Endodermal cell (in vitro differentiated cells): Measurements from ENCODE around the gene LRRC10B. TPM values are rescaled to one million over a fixed set of nuclear protein-coding genes. Genes with fewer than 3 reads are reported as not detected.
A peak's percentile ranks its signal among the peaks of the same experiment; 100 is the strongest.

Experiments
- DNase-seq: peaks from one replicate; pipeline ENCODE4 v3.0.0-alpha.2; 2017
- H3K27ac ChIP-seq: 2 replicates; pipeline ENCODE4 v1.5.1; 2013; ENCODE audit warnings: mild to moderate bottlenecking, low read depth, low read length, moderate library complexity
- H3K27me3 ChIP-seq: 2 replicates; pipeline ENCODE4 v1.6.1; 2013; ENCODE audit warnings: mild to moderate bottlenecking, low read length, moderate library complexity; ENCODE audit not compliant: insufficient read depth, control insufficient read depth, poor library complexity, severe bottlenecking
- H3K36me3 ChIP-seq: 2 replicates; pipeline ENCODE4 v1.7.0; 2013; ENCODE audit warnings: mild to moderate bottlenecking, low read length, moderate library complexity; ENCODE audit not compliant: control insufficient read depth, insufficient read depth
- H3K4me1 ChIP-seq: one replicate; pipeline ENCODE4 v1.7.0; 2013; ENCODE audit warnings: low read length; ENCODE audit not compliant: control insufficient read depth, insufficient read depth
- H3K4me3 ChIP-seq: 2 replicates; pipeline ENCODE4 v1.5.1; 2013; ENCODE audit warnings: mild to moderate bottlenecking, low read length, moderate library complexity
- H3K9ac ChIP-seq: 2 replicates; pipeline ENCODE4 v1.6.1; 2013; ENCODE audit warnings: mild to moderate bottlenecking, low read length, moderate library complexity; ENCODE audit not compliant: poor library complexity, severe bottlenecking; ENCODE audit errors: extremely low read depth
- H3K9me3 ChIP-seq: 2 replicates; pipeline ENCODE4 v1.6.1; 2013; ENCODE audit warnings: mild to moderate bottlenecking, low read length, moderate library complexity; ENCODE audit not compliant: control insufficient read depth
- H3K27ac Mint-ChIP-seq: 2 replicates; pipeline ENCODE4 v1.8.0; 2020; ENCODE audit warnings: mixed read lengths
- H3K27me3 Mint-ChIP-seq: 2 replicates; pipeline ENCODE4 v1.8.0; 2021; ENCODE audit warnings: mild to moderate bottlenecking, mixed read lengths; ENCODE audit not compliant: insufficient read depth
- H3K36me3 Mint-ChIP-seq: 2 replicates; pipeline ENCODE4 v1.8.0; 2020; ENCODE audit warnings: low read depth, mixed read lengths
- H3K4me1 Mint-ChIP-seq: 2 replicates; pipeline ENCODE4 v1.8.0; 2020; ENCODE audit warnings: mixed read lengths
- H3K4me3 Mint-ChIP-seq: 2 replicates; pipeline ENCODE4 v1.8.0; 2020; ENCODE audit warnings: mild to moderate bottlenecking, moderate library complexity, mixed read lengths
- H3K9me3 Mint-ChIP-seq: 2 replicates; pipeline ENCODE4 v1.8.0; 2020; ENCODE audit warnings: mild to moderate bottlenecking, mixed read lengths
- CTCF ChIP-seq: fragments of 200-600 bp; sonication (generic); conservative IDR thresholded peaks from 2 replicates; pipeline ENCODE4 v1.5.0; 2021; ENCODE audit warnings: antibody characterized with exemption, mild to moderate bottlenecking
- WGBS, 2 experiments: methylation state at CpG; one replicate each; pipeline versions ENCODE4 v1.1.5 to v1.1.7; 2013; ENCODE audit warnings: missing lambda C conversion rate in 2 of 2, mixed read lengths in 1 of 2; ENCODE audit not compliant: insufficient coverage in 1 of 2, insufficient read length in 1 of 2; 5-methylcytosine and 5-hydroxymethylcytosine counted together
- total RNA-seq, 2 donors: library from RNA; stranded (reverse); fragmentation: NEBNext Ultra II Directional in 1 of 2; extraction: Animal tissue kit (Norgen Biotek cat#: 25700) in 1 of 2; gene quantifications; 2 replicates in 1 of 2; 3 replicates in 1 of 2; pipeline ENCODE4 v1.2.1, GENCODE V29; 2021

Gene LRRC10B
- total RNA-seq, 2 donors from 2014 or later, result 0.11 to 0.69 TPM

GRCh38 chr11:61514050-61514917 lies 5.7 kb downstream of the LRRC10B start:
- DNase-seq, result no peak
- no peak overlapping the region for H3K27ac ChIP-seq
- 80 to 100% methylated on average over 3 to 11 of the region's 11 CpGs for WGBS, 2 experiments

DNA sequence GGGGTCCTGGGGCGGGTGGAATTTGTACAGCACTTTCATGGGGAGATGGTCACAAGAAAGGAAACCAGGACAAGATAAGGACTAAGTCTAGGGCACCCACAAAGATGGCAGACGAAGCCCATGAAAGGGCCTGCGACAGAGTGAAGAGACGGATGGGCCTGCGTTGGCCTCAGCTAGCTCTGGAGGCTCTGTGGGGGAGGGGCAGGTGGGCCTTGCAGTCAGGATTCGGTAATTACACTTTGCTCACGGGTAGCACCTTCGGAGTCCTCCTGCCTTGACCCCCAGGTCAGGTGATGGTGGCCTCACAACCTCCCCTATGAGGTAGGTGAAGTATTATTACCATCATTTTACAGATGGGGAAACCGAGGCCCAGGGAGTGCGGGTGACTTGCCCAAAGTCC lies 7.1 kb downstream of the LRRC10B start:
- Histone ChIP-seq H3K4me1 (no peaks in the 10 kb centered on the region), H3K36me3 (no peaks in the 10 kb centered on the region), H3K4me3 (no peak overlapping the region), H3K9ac (no peak overlapping the region), H3K9me3 (no peaks in the 10 kb centered on the region), H3K27me3 (peaks cover 6% of the 10 kb centered on the region), H3K27ac (no peak overlapping the region)
- H3K9me3 Mint-ChIP-seq, result no peaks in the 10 kb centered on the region
- WGBS, 2 experiments, result 87 to 88% methylated on average over 5 to 10 of the region's 10 CpGs
- no peaks in the 10 kb centered on the region for H3K36me3 Mint-ChIP-seq
- peaks cover 10% of the 10 kb centered on the region for H3K4me1 Mint-ChIP-seq
- TF ChIP-seq CTCF, result no peak
- H3K27me3 Mint-ChIP-seq, result peaks cover 10% of the 10 kb centered on the region
- H3K4me3 Mint-ChIP-seq, result no peak overlapping the region
- no peak for DNase-seq
- no peak overlapping the region for H3K27ac Mint-ChIP-seq

More at GRCh38 chr11:61514050-61514917, 5.7 kb downstream of the LRRC10B start:
- Mint-ChIP-seq H3K4me3 (no peak overlapping the region), H3K9me3 (no peaks in the 10 kb centered on the region), H3K4me1 (peaks cover 10% of the 10 kb centered on the region), H3K36me3 (no peaks in the 10 kb centered on the region), H3K27me3 (peaks cover 22% of the 10 kb centered on the region), H3K27ac (no peak overlapping the region)
- no peaks in the 10 kb centered on the region for H3K36me3 ChIP-seq
- H3K9me3 ChIP-seq, result no peaks in the 10 kb centered on the region
- no peak for TF ChIP-seq CTCF
- H3K9ac ChIP-seq, result no peak overlapping the region
- H3K4me3 ChIP-seq, result no peak overlapping the region
- peaks cover 20% of the 10 kb centered on the region for H3K27me3 ChIP-seq
- peaks cover 2% of the 10 kb centered on the region for H3K4me1 ChIP-seq

DNA sequence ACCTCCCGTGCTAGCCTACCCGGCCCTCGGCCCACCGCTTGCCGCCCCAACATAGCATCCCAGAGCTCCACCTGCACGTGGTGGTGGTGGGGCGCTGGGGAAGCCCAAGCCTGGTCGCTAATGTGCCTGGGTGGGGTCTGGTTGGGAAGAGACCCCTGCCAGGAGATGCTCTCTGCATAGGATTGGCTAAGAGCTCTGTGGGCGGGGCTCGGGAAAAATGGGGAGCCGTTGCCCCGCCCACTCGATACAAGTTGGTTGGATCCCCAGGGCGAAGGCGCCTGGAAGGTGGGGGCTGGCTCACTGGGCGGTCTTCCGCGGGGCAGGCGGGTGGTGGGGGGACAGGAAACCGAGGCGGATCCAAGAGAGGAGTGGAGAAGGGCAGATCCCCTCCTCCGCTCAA lies 7.6 kb downstream of the LRRC10B start:
- H3K36me3 ChIP-seq, result no peaks in the 10 kb centered on the region
- no peak overlapping the region for H3K27ac ChIP-seq
- 76 to 79% methylated on average over 7 to 20 of the region's 22 CpGs for WGBS, 2 experiments
- H3K9me3 Mint-ChIP-seq, result no peaks in the 10 kb centered on the region
- peak; percentile 72 for DNase-seq
- no peaks in the 10 kb centered on the region for H3K4me1 ChIP-seq
- peaks cover 10% of the 10 kb centered on the region for H3K4me1 Mint-ChIP-seq
- peaks cover 5% of the 10 kb centered on the region for H3K27me3 Mint-ChIP-seq
- H3K9ac ChIP-seq, result no peak overlapping the region
- no peak overlapping the region for H3K4me3 Mint-ChIP-seq
- no peaks in the 10 kb centered on the region for H3K36me3 Mint-ChIP-seq
- H3K4me3 ChIP-seq, result no peak overlapping the region
- TF ChIP-seq CTCF, result no peak
- H3K27ac Mint-ChIP-seq, result no peak overlapping the region
- no peaks in the 10 kb centered on the region for H3K9me3 ChIP-seq
- peaks cover under 1% of the 10 kb centered on the region for H3K27me3 ChIP-seq
